IPS-NIHi11 (cell line): Measurements from ENCODE around the gene CFAP97.
"Not testable (repeated sequence)": the region's sequence is repeated elsewhere in the genome, so short reads cannot be mapped to it uniquely, and the experiment has no call there.

ENCODE experiments used
- DNase-seq: peaks from one replicate; pipeline ENCODE4 v3.0.0; 2012; ENCODE audit warnings: mixed read lengths, low spot score

CFAP97 gene

DNA sequence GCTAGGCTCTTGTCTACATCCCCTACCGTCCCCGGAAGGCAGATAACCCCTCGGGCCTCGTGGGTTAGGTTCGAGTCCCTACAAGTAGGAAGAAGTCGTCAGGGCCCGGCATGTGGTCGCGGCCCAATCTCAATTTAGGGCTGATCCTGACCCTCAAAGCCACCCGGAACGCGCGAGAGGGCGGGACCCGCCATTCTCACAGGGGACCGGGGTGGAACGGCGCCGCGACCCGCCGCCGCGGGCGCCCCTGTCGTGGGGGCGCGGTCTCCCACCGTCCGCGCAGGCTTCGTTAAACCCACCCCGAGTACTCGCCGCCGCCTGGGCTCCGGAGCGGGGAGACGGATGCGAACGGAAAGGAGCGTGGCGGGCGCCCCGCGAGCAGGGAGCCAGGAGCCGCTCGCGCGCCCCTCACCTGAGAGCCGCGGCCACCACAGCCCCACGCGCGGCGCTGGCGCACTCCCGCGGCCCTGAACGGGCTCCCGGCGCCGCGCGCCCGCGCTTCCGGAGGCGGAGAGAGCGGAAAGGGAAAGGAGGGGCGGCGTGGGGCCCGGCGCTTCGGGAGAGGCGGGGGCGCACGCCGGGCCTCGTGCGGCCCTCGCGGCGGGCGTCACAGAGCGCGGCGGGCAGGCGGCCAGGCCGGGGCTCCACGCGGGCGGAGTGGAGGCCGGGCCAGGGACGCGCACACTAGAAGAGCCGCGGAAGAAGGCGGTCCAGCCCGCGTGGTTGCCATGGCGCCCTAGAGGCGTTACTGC, at the start of gene CFAP97:
Gene CFAP97 (minus strand): TSS at position 515 of the 752 bp plus-strand sequence. CDS start 12,804 bp downstream, outside the sequence.
- DNase-seq, result peak; percentile 82

DNA sequence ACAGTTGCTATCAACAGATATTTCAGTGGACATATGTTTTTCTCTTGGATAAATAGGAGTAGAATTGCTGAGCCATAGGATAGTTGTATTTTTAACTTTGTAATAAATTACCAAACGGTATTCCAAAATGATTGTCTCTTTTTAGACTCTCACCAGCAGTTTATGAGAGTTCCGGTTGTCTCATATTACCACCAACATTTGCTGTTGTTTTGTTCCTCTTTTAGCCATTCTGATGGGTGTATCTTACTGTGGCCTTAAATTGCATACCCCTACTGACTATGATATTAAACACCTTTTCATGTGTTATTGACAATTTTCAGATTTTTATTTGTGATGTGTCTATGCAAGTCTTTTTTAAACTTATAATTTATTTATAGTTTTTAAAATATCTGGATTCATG, 45.3 kb upstream of the CFAP97 start:
- DNase-seq, result no peak

DNA sequence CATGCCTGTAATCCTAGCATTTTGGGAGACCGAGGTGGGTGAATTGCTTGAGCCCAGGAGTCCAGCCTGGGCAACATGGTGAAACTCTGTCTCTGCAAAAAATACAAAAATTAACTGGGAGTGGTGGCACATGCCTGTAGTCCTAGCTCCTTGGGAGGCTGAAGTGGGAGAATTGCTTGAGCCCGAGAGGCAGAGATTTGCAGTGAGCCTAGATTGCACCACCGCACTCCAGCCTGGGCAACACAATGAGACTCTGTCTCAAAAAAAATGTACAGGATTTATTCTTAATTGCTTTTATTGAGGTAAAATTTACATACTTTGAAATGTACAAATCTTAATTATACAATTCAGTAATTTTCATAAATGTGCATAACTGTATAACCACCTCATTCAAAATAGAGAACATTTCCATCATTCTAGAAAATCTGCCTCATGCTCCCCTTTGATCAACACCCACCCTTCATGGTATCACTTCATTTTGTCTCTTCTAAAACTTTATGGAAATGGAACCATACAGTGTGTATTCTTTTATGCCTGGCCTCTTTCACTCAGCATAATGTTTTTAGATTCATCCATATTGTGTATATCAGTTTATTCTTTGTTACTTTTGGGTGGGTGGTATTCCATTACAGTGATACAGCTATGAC, 44.7 kb upstream of the CFAP97 start:
- no peak for DNase-seq

DNA sequence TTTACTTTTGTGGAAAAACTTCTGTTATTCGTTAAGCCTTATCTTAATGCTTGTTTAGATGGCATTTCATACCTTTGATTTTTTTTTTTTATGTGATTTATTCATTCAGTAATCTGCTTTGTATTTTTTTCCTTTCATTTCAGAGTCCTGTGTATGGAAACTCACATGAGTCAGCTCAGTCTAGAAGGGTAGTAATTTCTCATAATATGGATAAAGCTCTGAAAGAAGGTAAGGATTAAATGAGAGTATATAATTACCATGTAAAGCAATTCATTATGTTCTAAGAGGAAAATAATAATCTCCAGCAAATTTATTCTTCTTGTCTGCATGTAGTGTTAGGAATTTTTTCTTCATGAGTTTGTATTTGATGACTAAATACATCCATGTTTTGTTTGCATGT, 43.4 kb upstream of the CFAP97 start:
- no peak for DNase-seq

DNA sequence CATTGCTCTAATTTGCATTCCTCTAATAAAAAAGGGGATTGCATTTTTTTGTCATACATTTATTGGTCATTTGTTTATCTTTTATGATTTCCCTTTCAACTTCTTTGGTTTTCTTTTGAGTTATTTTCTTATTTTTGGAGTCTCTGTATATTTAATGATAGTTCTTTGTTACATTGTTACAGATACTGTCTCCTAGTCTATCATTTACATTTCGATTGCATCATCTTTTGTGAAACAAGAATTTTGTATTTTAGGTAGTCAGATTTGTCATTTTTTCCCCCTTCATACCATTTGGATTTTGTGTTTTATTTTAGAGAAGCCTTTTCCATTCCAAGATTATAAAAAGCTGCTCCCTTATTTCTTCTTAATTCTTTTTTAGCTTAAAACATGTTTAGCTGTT, 42.7 kb upstream of the CFAP97 start:
- no peak for DNase-seq

DNA sequence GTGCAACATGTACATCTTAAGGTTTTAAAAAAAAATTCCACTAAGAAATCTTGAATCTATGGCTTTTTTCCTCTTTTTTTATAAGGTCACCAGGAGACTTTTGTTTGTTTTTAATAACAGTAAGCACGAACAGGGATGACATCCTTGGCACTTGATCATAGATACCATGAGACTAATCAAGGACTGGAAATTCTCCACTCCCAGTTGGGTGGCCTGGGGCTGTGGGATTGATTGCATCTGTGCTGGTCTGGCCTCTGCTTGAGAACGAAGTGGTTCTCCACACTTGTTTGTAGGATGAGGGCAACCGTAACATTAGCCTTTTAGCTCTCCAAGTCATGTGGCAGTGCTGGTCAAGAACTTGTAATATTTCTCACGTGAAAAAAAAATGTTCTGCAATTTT, 41.0 kb upstream of the CFAP97 start:
- DNase-seq, result no peak

DNA sequence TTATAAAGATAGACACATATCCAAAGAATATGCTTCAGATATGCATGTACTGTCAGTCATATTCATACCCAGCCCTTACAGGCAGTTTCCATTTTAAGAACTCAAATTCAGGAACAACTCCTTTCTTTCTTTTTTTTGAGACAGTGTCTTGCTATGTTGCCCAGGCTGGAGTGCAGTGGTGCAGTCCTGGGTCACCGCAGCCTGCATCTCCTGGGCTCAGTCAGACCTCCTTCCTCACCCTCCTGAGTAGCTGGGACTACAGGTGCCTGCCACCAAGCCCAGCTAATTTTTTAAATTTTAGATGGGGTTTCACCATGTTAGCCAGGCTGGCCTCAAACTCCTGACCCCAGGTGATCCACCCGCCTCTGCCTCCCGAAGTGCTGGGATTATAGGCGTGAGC, 40.1 kb upstream of the CFAP97 start:
- DNase-seq, result no peak

DNA sequence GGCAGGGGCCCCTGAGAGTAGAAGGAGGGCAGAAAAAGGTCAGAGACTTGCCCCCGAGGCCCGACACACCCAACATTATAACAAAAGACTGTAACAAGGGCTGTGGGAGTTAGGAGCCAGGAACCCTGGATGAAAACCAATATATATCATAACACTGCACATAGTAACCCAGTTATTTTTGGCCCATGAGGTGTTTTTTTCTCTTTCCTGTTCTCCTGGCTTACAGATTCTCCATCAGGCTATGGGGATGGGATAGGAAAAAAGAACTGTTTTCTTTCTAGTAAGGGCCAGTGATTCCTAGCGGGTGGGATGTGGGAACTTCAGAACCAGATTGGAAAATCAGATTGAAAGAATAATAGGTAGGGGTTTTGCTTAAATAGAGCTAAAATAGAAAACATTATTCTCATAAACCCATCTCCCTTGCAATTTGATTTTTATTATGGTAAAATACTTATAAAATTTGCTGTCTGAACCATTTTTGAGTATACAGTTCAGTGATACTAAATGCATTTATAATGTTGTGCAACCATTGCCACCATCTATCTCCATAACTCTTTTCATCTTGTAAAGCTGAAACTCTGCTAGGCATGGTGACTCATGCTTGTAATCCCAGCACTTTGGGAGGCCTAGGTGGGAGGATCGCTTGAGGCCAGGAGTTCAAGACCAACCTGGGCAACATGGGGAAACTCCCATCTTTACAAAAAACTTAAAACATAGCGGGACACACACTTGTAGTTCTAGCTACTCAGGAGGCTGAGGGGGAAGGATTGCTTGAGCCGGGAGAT, 39.1 kb upstream of the CFAP97 start:
- no peak for DNase-seq

DNA sequence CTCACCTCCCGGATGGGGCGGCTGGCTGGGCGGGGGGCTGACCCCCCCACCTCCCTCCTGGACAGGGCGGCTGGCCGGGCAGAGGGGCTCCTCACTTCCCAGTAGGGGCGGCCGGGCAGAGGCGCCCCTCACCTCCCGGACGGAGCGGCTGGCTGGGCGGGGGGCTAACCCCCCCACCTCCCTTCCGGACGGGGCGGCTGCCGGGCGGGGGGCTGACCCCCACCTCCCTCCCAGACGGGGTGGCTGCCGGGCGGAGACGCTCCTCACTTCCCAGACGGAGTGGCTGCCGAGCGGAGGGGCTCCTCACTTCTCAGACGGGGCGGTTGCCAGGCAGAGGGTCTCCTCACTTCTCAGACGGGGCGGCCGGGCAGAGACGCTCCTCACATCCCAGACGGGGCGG, 36.7 kb upstream of the CFAP97 start:
- DNase-seq, result not testable (repeated sequence)

DNA sequence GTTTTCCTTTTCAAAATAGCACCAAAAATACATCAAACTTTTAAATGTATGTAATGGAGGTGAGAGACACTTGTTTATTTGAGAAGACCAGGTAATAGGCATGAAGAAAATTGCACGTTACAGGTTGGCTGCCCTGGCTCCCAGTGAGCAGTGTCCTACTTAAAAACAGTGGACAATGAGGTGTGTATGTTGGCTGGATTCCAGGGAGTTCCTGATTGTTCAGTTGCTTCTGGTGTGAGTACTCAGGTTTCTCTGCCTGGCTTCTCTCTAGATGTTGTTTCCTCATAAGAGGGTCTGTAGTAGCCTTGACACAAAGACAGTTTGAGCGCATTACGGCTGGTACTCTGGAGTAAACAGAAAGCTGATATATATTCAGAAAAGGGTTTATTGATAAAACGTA, 35.0 kb upstream of the CFAP97 start:
- no peak for DNase-seq

DNA sequence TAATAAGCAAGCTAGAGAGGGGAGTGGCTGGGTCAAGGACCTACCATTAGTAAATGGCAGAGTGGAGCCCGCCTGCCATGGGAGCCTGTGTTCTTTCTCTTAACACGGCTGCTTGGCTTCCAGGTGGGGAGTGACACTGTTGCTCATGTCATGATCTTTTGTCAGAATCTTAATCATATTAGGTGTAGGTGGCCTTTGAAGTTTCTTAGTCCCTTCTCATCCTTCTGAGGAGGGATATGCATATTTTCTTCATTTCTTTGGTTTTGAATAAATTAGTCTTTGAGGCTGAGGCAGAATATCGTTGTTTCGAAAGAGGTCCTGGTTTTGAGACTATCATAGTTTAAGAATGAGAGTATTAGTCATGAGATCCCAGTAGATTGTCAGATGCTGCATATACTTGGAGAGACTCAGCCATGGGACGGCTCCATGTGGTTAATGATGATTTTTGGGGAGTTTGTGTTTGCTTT, 34.4 kb upstream of the CFAP97 start:
- DNase-seq, result no peak

DNA sequence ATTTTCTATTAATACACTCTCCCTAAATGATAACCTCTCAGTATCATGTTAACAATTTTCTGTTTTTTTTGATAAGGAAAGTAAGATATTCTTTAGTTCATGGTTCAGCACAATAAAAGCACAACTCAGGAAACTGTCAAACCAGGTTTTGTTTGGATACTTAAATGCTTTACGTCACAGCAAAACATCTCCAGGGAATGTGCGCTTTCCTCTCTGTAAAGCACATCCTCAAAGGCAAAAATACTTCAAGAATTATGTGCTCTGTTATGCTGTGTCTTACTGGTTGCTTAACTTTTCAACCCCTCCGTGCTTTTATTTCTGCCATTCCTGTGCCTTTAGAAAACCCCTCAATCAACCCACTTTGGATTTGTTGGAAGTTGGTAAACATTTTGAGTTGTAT, 33.4 kb upstream of the CFAP97 start:
- no peak for DNase-seq

DNA sequence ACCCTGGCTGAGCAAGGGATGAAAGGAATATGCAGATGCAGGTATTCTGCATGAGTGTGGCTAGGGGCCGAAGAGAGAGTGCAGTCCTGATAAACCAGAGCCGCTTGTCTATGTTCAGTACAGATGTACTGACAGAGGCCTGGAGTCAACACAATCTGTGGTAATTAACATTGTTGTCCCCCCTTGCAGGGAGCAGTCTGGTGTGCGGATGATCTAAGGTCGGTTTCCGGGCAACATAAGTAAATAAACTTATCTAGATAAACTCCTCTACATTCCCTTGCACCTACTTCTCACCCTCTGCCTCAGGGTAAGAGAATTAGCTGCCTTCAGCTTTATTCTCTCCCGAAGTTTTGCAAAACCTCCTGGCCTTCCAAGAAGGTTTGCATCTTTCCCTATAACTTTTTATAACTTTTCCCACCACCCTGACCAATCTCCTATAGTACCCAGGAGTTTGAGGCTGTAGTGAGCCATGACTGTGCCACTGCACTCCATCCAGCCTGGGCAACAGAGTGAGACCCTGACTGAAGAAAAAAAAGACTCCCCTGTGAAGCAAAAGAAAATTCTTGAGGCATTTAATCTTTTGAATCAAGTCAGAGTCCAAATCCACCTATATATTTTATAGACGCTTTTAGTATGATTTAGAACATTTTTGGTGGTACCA, 32.2 kb upstream of the CFAP97 start:
- no peak for DNase-seq

DNA sequence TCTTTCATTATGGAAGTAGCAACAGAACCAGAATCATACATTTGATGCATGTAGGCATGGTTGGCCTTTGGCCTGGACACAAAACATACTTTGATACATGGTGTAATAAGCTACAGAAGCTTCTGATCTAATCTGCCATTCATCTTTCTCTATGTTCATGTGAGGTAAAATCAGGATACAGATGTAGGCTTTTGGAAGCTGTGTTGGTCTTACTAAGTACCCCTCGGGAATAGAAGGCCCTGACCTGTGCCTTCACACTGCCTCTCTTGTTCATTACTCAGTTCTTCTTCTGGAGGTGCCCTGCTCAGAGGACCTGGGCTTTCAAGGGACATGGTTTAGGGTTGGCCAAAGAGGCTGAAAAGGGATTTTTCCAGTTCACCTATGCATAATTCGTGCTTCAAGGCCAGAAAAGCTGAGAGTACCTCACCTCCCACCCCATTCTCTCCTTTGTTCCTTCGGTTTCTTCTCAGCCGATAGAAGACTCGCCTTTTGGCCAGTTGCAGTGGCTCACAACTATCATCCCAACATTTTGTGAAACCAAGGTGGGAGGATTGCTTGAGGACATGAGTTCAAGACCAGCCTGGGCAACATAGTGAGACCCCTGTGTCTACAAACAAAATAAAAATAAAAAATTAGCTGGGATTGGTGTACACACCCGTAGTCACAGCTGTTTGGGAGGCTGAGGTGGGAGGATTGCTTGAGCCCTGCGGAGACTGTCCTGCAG, 31.5 kb upstream of the CFAP97 start:
- DNase-seq, result no peak

DNA sequence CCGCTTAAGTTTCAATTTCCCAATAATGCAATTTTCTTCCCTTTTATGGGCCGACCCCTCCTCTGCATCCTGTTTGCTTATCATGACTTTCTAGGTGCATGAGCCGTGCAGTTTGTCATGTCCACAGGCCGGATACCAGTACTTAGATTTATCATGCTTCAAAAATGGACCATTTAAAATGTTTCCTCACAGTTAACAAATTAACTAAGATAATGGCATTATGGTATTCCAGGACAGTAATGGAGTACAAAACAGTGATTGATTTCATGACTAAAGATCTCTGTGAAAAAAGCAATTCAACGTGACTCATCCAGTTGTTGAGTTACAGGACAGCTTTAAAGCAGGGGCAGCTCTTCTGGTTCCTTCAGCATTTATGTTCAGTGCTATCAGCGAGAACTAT, 28.6 kb upstream of the CFAP97 start:
- DNase-seq, result no peak

DNA sequence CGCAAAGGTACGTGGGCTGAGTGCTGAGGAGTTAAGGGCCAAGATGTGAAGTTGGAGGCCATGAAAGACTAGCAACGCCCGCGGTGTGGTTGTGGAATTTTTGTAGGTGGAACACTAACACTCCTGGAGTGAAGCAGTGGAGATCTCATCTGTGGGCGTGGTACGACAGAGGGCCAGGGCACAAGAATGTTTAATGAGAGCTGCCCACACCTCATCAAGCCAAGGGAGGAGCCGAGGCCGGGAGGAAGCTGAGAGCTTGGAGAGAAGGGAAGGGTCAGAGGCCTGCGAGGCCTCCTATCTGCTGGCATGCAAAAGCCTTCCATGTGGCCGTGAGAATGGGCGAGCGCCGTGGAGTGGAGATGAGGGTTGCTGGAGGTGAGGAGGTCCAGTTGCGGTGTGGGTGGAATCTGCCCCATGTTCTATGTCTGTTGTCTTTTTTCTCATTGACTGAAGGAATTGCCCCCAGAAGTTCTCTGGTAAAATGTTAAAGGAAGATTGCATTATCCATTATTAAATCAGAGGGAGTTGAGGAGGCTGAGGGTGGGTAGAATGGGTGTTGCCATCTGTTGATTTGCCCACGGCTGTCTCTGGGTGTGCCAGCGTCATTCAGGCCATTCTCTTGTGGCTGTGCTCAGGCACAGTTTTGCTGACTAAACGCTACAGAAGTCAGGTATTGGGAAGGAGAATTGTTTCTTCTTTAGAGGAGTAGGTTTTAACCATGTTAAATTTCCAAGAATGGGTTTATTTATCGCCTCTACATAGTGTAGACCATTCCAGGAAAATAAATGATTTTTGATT, 25.4 kb upstream of the CFAP97 start:
- DNase-seq, result no peak

DNA sequence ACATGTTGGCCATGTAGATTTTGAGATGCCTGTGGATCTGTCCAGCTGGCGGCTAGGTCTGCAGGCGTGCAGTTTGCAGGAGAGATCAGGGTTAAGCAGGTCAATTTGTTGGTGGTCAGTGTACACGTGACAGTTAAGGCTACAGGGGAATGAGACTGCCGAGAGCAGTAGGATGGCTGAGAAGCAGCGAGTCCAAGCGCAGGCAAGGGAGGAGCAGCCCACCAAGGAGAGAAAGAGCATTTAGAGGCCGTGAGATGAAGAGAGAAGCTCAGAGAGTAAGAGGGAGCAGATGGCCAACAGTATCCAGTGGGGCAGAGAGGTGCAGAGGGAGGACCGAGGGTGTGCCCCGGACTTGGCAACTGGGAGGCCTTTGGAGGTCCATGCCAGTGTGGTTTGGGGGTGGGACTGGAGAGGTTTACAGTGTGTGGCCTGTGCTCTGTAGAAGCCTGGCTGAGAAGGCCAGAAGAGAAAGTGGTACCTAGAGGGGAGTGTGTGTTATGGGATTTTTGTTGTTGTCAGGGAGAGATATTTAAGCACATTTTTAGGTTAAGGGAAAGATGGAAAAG, 24.0 kb upstream of the CFAP97 start:
- DNase-seq, result no peak

DNA sequence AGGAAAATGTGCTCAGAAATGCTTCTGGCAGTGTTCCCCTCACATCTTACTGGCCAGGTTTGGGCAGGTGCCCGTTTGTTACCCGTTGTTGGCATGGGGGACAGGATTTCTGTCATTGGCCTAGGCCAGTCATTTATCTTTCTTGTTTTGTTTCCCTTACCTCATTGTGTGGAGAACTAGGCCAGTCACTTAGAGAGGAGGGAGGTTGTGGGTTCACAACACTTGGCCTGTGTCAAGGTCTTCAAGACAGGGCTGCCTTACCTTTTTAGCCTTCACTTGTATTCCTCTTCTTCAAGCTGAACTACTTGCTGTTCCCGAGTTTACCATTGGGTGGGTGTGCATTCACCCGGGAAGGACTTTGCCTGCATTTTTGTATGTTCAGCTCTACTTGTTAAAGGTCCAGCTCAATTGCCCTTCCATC, 23.3 kb upstream of the CFAP97 start:
- no peak for DNase-seq

DNA sequence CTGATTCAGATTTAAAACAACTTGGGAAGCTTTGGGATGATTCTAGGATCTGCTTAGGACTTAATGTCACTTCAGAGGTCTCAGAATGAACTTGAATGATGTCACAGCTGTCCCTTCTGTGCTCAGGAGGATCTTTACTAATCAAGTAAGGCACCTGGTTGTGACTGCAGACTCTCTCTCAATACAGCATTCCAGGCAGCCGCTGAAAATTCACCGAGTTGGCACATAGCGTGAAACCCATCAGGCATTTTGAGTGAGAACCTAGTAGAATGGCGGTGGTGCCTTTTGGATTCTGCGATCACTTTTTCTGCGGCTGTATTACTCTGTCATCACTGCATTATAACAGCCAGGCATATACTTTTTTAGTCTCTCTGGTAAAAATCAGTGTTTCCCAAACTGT, 22.1 kb upstream of the CFAP97 start:
- DNase-seq, result no peak

DNA sequence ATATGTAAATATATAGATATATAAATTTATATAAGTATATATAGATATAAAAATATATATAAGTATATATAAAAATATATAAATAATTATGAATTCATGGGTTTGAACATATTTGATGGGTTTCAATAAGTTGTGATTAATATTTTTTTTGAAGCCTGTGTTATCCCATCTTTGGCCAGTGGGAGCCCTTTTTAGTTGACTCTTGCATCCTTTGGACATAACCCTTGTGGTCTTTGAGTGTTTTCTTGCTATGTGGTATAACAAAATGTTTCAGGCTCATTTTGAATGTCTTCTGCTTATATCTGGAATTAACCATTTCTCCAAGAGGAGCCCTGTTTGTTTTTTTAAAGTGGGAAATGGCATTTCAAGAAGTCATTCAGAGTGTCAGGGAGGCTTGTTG, 20.8 kb upstream of the CFAP97 start:
- no peak for DNase-seq

DNA sequence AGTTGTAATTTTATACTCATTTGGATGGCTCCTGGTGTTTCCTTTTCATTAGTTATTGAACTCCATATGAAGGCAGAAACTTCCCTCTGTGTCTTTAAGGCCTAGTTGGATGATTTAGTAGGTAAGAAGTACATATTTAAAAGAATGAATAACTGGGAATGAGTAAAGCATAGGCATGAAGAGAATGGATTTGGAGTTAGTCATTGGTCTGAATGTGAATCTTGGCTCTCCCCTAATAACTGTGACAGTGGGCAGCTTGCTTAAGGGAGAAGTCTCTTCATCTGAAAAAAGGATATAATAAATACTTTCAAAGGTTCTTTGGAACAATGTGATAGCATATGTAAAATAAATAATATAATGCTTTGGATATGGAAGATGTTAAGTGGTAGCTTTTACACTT, 18.8 kb upstream of the CFAP97 start:
- DNase-seq, result no peak
